Upper lobe of left lung (tissue), 4 donors: ENCODE data around the gene TMEM106C.
"Not testable (repeated sequence)": the region's sequence is repeated elsewhere in the genome, so short reads cannot be mapped to it uniquely, and the experiment has no call there.

Experiments used
- EP300 ChIP-seq, 4 donors: sonication (generic); formaldehyde crosslinking; IDR thresholded peaks; one replicate each; pipeline ENCODE4 v1.5.1; 2017; ENCODE audit warnings: antibody characterized with exemption in 4 of 4, control low read depth in 2 of 4
- POLR2A ChIP-seq, 4 donors: fragments of 450-650 bp; IDR thresholded peaks; one replicate each; pipeline ENCODE4 v1.5.1; 2016 to 2017; ENCODE audit warnings: antibody characterized with exemption in 4 of 4, mild to moderate bottlenecking in 2 of 4
- POLR2AphosphoS5 ChIP-seq, 2 donors: sonication (generic); formaldehyde crosslinking; IDR thresholded peaks; one replicate each; pipeline ENCODE4 v1.5.1; 2017; ENCODE audit warnings: antibody characterized with exemption in 2 of 2
- TF ChIP-seq, protein P1 (sequence below), 6 experiments: fragments of 450-650 bp in 4 of 6; fragments of 200-600 bp in 2 of 6; sonication (generic) in 2 of 6; IDR thresholded peaks; one replicate each; pipeline ENCODE4 v1.5.1; 2016 to 2019; ENCODE audit warnings: antibody characterized with exemption in 6 of 6

DNA sequence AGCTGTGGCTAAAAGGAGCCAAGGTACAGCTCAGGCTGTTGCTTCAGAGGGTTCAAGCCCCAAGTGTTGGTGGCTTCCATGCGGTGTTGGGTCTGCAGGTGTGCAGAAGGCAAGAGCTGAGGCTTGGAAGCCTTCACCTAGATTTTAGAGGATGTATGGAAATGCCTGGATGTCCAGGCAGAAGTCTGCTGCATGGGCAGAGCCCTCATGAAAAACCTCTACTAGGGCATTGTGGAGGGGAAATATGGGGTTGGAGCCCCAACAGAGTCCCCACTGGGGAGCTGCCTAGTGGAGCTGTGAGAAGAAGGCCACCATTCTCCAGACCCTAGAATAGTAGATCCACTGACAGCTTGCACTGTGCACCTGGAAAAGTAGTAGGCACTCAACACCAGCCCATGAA lies 5.7 kb upstream of the TMEM106C start:
- TF ChIP-seq, protein P1, sequence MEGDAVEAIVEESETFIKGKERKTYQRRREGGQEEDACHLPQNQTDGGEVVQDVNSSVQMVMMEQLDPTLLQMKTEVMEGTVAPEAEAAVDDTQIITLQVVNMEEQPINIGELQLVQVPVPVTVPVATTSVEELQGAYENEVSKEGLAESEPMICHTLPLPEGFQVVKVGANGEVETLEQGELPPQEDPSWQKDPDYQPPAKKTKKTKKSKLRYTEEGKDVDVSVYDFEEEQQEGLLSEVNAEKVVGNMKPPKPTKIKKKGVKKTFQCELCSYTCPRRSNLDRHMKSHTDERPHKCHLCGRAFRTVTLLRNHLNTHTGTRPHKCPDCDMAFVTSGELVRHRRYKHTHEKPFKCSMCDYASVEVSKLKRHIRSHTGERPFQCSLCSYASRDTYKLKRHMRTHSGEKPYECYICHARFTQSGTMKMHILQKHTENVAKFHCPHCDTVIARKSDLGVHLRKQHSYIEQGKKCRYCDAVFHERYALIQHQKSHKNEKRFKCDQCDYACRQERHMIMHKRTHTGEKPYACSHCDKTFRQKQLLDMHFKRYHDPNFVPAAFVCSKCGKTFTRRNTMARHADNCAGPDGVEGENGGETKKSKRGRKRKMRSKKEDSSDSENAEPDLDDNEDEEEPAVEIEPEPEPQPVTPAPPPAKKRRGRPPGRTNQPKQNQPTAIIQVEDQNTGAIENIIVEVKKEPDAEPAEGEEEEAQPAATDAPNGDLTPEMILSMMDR (IDR thresholded peaks at IDR 0.05) = not testable (repeated sequence)
- TF ChIP-seq POLR2A, EP300, POLR2AphosphoS5 (IDR thresholded peaks at IDR 0.05): not testable (repeated sequence)
